CMK (cell line): ENCODE data around the gene MVB12B.

ENCODE experiments used
- DNase-seq: peaks from one replicate; pipeline ENCODE4 v3.0.0-alpha.2; 2010; ENCODE audit warnings: low read depth

MVB12B gene

GRCh38 chr9:126431077-126431742 is 104.6 kb downstream of the MVB12B start:
- no peak for DNase-seq

DNA sequence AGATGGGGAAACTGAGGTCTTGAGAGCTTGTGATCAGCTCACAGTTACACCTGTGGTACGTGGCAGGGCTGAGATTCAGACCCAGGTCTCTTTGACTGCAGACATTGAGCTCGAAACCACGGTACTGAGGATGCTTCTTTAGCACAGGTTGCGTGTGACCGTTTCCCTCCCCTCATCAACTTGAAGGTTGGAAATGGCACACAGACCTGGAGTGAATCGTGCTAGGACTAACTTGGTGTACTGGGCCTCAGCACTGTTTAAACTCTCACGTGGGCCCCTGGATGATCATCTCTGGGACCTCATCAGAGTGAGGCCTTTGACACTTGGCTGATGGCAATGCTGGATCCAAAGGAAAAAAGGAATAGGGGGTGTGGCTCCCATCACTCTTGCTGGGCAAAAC is 106.0 kb downstream of the MVB12B start:
- DNase-seq, result no peak

DNA sequence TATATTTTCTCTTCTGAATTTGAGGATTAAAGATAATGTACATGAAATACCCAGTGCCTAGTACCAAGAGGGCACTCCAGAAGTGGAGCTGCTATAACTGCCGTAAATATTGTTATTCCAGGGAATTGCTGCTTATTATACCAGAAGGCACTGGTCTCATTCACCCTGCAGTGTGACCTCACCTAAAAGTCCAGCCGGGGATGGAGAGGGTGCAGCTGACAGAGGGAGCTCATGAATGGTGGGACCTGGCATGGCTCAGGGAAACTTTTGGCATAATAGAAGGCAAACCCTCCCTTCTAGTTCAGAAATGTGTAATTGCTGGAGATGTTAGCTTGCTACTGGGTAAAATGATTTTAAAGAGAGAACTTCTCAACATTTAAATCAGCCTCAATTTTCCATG is 108.5 kb downstream of the MVB12B start:
- no peak for DNase-seq

DNA sequence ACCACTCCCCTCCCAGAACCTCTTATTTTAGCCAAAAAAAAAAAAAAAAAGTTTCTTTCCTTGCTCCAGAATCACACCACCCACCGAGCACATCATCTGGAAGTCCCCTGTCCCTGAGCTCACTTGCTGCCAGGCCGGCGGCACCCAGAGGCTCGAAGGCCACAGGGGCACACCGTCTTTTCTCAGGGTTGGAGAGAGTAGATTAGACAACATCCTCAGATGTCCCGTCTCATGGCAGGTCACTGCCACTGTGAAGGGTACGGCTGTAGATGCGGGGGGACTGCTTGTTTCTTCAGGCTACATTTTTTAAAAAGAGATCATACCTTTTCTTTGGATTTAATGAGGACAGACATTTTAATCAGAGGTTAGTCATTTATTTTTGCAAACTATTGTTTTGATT is 109.0 kb downstream of the MVB12B start:
- DNase-seq, result no peak

DNA sequence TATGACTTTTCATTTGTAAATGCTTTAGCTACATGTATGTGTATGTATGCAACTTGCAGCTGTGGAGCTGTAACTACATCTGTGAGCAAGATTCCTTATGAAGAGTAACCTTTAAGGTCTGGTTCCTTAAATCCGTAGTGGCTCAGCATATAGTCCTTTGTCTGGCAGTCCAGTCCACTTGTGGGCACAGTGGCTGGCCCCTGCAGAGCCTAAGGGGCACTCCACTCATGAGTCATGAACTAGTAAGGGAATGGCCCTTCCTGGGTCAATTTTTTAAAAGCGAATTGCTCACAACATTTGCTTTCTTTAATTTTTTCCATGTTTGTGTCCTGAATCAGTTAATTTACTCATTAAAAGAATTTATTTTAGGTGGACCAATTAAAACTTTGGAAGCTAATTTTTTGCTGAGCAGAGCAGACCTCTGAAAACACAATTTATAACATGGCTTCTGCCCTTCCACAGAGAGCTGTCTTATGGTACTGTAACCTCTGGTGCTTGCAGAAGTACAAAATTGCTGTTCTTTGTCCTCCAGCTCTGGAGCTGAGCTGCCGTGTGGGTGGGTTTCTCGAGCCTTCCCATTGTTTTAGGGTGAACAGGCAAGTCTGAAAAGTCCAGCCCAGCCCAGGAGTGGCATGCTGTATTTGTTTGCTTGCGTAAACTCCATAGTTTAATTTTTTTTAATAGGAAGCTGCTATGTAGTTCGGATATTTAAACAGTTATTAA is 110.1 kb downstream of the MVB12B start:
- no peak for DNase-seq

GRCh38 chr9:126437268-126437666 is 110.6 kb downstream of the MVB12B start:
- no peak for DNase-seq

DNA sequence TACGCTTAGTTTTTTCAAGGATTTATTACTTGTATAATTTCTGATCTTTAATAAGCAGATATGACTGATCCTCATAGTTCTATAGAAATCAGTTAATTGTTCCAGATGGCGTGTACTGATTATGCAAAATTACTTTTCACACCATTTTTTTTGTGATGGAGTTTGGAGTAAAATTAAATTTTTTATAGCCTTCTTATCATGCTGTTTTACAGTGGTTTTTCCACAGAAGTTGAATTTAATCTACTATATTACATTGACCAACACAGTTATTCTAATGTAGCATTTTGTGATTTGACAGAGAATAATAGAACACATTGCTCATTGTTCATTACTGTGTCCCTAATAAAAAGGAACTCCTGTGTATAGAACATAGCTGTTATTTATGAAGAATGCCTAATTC is 111.1 kb downstream of the MVB12B start:
- DNase-seq, result no peak

DNA sequence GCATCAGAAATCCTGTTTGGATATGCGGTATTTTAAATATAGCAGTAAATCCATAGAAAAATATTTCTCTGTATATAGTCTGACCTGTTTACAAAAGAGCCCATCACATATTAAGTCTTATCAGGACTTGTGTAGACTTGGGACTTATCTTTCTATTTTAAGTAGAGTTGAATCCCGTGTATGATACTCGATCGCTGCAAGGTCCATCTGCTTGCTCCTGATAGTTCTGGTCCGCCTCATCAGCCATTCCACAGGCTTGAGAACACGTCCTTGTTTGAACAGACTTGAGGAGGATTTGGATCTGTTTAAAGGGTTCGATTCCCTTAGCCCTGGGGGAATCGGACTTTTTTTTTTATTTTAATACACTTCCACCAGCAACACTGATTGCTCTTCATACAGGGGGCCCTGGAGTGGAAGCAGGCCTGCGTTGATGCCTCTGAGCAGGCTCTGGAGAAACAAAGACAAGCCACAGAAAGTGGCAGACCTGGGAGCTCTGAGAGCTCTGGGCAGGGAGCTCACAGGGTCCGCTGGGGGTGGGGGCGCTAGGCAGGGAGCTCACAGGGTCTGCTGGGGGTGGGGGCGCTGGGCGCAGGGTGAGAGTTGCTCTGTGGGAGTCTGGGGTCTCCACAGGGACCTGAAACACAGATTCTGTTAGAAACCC is 112.2 kb downstream of the MVB12B start:
- DNase-seq, result no peak

GRCh38 chr9:126439402-126439765 is 112.8 kb downstream of the MVB12B start:
- no peak for DNase-seq

DNA sequence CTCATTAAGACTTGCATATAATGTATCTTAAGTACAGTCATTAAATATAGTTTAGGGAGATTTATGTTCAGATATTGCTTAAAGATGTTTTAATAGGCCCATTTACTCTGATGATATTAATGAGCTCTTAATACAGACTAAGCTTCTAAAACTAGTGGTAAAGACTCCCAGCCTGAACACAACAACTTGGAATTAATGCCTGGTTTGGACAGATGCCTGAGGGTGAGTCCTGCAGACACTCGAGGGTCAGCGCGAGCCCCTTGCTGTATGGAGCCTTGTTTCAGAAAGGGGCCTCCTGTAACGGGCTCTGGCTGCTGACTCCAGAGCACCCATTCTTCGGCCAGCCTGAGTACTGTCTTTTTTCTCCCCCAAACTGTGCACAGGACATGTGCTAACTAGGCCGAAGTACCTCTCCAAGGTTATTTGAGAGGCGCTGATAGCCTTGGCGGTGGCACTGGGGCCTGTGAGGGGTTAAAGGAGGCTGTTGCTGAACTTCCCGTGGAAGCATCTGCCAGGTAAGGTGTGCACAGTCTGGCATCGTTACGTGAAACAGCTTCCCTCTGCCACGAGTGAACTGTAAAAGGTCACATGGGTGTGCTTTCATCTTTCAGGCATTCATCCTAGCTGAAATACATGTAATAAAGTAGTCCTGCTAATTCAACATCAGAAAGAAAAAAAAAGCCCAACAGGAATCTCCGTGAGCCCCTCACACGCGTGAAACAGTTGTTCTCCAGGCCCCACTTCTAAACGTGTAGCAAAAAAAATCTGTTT is 113.4 kb downstream of the MVB12B start:
- DNase-seq, result no peak

GRCh38 chr9:126440940-126441339 is 114.3 kb downstream of the MVB12B start:
- DNase-seq, result no peak

DNA sequence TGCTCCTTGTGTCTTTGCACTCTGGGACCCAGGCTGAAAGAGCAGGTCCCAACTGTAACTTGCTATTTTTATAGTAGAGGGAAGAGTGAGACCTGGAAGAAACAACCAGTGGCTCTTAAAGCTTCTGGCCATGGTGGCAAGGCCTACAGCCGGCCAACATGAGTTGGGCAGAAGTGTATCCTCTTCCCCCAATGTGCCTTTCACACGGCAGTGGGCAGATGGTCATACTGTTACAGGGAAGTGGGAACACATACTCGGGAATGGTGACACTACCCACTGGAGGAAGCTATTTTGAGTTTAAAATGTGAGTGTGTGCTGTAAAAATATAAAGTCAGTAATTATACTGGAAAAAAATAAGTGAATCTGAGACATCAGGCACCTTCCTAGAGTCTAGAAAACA is 116.0 kb downstream of the MVB12B start:
- no peak for DNase-seq

DNA sequence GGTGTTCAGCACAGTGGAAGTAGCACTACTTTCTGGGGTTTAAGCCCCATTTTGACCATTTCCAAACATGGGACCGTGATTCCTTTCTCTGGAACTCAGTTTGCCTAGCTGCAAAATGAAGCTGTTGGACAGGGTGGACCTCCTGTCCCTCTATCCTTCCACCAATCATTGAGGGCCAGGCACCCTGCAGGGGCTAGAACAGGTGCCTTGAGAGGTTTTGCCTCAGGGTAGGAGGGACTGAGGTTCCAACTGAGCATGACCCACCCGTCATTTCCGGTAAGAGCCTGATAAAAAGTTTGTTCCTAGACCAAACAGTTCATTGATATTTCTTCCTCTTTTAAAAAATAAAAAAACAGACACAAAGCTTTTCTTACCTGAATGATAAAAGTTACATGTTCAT is 116.5 kb downstream of the MVB12B start:
- no peak for DNase-seq

DNA sequence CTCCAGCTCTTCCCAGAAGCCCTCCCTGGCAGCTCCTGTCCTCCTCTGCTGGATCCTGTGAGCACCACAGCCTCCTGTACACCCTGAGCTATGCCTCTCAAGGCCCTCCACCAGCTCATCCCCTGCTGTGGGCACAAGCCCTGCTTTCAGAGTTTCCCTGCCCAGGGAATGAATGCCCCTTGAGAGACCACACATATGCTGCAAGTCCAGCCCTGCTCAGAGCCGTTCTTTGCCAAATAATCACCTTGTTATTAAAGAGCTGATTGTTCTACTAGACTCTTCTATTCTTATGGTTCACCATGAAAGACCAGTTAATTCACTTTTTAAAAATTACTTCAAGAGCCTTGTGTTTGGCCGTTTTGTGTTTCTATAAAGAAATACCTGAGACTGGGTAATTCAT is 121.5 kb downstream of the MVB12B start:
- DNase-seq, result no peak

DNA sequence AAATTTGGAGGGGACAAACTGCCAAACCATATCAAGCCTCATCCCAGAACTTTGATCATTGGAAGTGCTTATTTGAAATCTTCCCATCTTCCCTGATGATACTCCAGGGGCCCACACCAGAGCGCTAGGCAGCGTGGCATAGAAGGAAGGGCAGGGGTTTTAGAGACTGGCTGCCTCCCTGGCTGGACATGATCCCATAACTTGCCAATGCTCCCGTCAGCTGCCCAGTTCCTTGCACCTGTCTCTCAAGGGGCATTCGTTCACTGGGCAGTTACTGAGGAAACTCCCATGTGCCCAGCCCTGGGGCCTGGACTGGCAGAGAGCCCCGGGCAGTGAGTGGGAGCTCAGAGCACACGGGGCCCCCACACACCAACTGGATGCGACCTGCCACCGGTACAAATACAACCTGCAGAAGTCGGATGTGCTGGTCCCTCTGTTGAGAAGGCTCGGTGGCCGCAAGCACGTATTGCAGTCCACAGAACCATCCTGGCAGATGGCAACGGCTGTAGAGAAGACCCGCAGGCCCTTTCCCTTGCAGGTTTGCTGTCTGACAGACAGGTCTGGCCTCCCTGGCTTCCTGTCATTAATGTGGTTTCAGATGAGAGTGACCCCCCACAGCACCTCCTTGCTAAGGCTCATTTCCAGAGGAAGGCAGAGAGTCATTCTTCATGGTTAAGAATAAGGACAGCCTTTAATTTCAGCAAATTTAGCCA is 122.4 kb downstream of the MVB12B start:
- no peak for DNase-seq

DNA sequence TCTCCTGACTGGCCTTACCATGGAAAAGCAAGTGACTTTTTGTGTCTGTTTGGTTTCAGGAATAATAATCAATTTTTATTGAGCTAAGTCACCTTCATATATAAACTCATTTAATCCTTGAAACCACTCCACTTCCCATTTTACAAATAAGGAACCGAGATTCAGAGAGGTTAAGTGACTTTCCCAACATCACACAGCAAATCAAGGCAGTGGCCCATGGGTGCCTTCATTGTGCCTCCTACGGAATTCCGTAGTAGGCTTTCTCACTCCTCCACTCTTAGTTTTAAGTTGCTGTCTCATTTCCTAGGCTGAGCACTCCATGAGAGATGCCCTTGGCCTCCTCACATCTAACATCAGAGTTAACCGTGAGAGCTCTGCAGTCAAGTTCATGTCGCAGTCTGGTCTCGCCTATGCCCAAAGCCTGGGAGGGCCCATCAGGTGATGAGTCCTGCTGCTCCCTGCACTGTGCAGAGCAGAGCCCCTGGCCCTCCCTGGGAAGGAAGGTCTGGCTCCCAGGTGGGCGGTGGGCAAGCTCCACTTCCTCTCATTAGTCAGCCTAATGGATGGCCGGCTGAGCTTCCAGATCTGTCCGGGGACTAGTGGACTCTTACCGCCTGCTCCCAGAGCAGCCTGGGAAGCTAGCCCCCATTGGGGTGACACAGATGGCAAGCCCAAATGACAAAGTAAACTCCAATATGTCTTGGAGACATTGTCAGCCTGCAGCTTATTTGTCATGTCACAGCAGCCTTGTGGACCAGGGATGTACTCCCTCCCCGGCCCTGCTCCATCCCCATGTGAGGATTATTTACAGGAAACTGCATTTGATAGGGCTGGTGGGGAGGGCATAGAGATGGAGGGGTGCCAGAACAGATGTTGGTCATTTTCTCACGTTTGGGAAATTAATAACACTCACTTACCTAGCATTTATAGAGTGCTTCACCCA is 123.4 kb downstream of the MVB12B start:
- DNase-seq, result no peak

DNA sequence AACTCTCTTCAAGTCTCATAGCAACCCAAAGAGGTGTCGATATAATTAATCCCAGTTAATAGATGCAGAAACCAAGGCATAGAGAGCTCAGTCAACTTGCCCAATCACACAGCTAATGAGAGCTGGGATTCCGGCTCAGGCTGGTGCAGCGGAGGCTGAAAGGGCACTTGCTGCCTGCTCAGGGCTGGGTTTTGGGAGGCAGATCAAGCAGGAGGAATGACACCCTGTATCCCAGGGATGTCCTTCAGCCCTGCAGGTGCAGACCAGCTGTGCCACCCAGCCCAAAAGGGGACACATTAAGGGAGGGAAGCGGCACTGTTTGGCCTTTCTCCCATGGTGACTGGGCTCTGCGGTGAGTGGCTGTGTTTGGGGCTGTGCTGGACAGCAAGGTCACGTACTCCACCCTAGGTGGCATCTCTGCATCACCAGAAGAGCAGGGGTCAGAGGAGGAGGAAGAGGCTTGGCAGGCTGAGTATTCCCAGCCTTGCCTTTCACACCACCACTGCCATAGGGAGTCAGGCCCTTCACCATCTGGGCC is 124.1 kb downstream of the MVB12B start:
- DNase-seq, result no peak

DNA sequence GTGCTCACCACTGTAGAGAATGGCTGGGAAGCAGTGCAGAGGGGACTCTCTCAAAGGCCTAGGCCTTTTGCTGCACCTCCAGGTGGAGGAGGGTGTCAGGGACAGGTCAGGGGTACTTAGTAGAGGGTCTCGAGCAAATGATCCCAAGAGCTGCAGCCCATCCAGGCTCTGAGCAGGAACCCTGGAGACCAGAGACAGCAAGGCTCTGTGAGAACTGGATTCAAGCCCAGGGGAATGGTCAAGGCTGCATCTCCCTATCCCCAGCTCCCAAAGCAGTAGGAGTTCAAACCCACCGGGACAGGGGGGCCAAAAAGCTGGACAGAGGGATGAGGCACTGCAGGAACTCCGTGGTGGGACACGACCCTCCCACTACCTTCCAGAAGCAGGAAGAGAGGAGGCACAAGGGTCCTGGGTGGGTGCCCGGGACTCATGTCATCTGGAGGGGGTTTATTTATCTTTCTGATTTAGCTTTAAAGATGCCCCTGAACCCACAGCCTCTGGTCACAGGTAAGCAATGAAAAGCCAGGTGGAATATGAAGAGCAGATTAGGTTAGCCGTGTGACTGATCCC is 124.8 kb downstream of the MVB12B start:
- no peak for DNase-seq

GRCh38 chr9:126452106-126452505 is 125.5 kb downstream of the MVB12B start:
- no peak for DNase-seq
